ENCODE measurements around the gene RNF217. TPM values are rescaled to one million over a fixed set of nuclear protein-coding genes. Genes with fewer than 3 reads are reported as not detected.

RNF217 gene
- total and polyA plus RNA-seq, 2 of the 8 experiments (the other 6 are each of a cell fraction or from before 2014, with no cell fraction given) = 2.0 to 8.9 TPM

DNA sequence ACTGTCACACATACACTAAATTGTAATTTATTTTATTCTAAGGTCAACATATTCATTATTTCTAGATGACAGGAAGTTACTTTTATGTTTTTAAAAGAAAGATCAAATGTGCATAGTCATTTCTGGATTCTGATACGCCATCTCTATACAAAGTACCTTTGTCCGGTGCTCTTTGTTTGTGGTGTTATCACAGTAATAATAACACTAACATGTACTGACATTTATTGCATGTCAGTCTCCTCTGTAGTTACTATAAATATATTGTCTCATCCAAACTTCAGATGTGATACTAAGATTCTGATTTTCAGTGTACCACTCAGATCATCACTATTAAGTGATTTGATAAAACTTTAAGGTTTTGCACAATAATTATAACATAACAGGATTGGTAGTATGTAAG, 101.1 kb downstream of the RNF217 start:
- Histone ChIP-seq H2AFZ (ENCODE audit: low read length) (no peak overlapping the region), H2BK5ac (ENCODE audit: low read depth, low read length) (no peak overlapping the region), H3K79me2 (ENCODE audit: control insufficient read depth in 1 of 2, insufficient read depth in 2 of 2, low read length in 2 of 2) (no peaks in the 10 kb centered on the region), H3K23me2 (ENCODE audit: low read depth, low read length) (no peaks in the 10 kb centered on the region), H4K91ac (replicated peaks; ENCODE audit: insufficient read length, low read length) (no peak overlapping the region), H2BK20ac (ENCODE audit: low read length) (no peak overlapping the region), H4K5ac (ENCODE audit: insufficient read length, low read depth, low read length) (no peak overlapping the region), H4K8ac (ENCODE audit: extremely low read depth, insufficient read depth, low read length) (no peak overlapping the region), H3K36me3 (ENCODE audit: control insufficient read depth in 2 of 4, insufficient read depth in 4 of 4, low read length in 3 of 4) (no peaks in the 10 kb centered on the region), H2BK120ac (replicated peaks; ENCODE audit: low read depth, low read length) (no peak overlapping the region), H2AK5ac (ENCODE audit: low read depth, low read length) (no peak overlapping the region), H3K4me2 (ENCODE audit: insufficient read depth in 1 of 2, low read depth in 2 of 2, low read length in 2 of 2) (no peak overlapping the region), H3K27me3 (replicated peaks in 1 of 4; ENCODE audit: control insufficient read depth in 3 of 4, extremely low read depth in 1 of 4, insufficient read depth in 3 of 4, low read length in 3 of 4) (no peaks in the 10 kb centered on the region), H3K18ac (ENCODE audit: extremely low read depth, low read length) (no peak overlapping the region), H3K56ac (replicated peaks; ENCODE audit: insufficient read length, low read depth, low read length) (no peak overlapping the region), H3K4ac (replicated peaks; ENCODE audit: insufficient read length, low read depth, low read length) (no peak overlapping the region), H4K20me1 (replicated peaks in 1 of 2; ENCODE audit: control insufficient read depth in 1 of 2, insufficient read depth in 2 of 2, low read length in 2 of 2) (no peaks in the 10 kb centered on the region), H3K14ac (ENCODE audit: insufficient read length) (no peak overlapping the region), H2BK12ac (ENCODE audit: low read depth, low read length) (no peak overlapping the region), H3K4me3 (ENCODE audit: extremely low read depth in 1 of 4, insufficient read depth in 2 of 4, low read depth in 3 of 4, low read length in 4 of 4) (no peak overlapping the region), H3K9ac (replicated peaks in 1 of 4; ENCODE audit: extremely low read depth in 1 of 4, low read depth in 3 of 4, low read length in 3 of 4) (no peak overlapping the region), H3K79me1 (ENCODE audit: low read depth, low read length) (no peaks in the 10 kb centered on the region), H3K23ac (ENCODE audit: insufficient read length) (no peak overlapping the region), H3K27ac (ENCODE audit: low read depth, low read length) (no peak overlapping the region), H3K9me3 (ENCODE audit: insufficient read depth in 2 of 2, low read depth in 1 of 2, low read length in 1 of 2) (no peaks in the 10 kb centered on the region), H2BK15ac (ENCODE audit: low read length) (no peak overlapping the region), H3K4me1 (replicated peaks in 1 of 4; ENCODE audit: control insufficient read depth in 3 of 4, insufficient read depth in 4 of 4, low read length in 3 of 4) (no peaks in the 10 kb centered on the region)
- DNase-seq (ENCODE audit: low read depth in 1 of 2, low spot score in 2 of 2) (no peak), FAIRE-seq (no peak)
- CTCF ChIA-PET (ENCODE audit: partially characterized antibody) = no interaction called here
- 95% methylated on average over 2 of the region's 2 CpGs; no CpG with 5 or more reads in 1 of the 2 experiments for WGBS, 2 experiments (ENCODE audit: extremely low coverage in 1 of 2, insufficient coverage in 1 of 2, insufficient read length in 1 of 2, insufficient replicate concordance in 2 of 2, low coverage in 1 of 2, low lambda C conversion rate in 2 of 2, missing lambda C conversion rate in 1 of 2)
- no peak for TF ChIP-seq BRCA1 (IDR thresholded peaks at IDR 0.05; ENCODE audit: low read depth, low read length)
- no peak for TF ChIP-seq RXRA (IDR thresholded peaks at IDR 0.05; ENCODE audit: insufficient read depth, low read depth, low read length)
- no peak for TF ChIP-seq ASH2L (IDR thresholded peaks at IDR 0.05; ENCODE audit: low read length)
- no peak for TF ChIP-seq NANOG (IDR thresholded peaks at IDR 0.05; ENCODE audit: insufficient read depth, low read depth, low read length, poor library complexity, severe bottlenecking)
- no peak for TF ChIP-seq CEBPB (IDR thresholded peaks at IDR 0.05; ENCODE audit: low read depth, low read length)
- no peak for TF ChIP-seq EZH2 (IDR thresholded peaks at IDR 0.05; ENCODE audit: low read depth, low read length, severe bottlenecking)
- no peak for TF ChIP-seq RAD21 (IDR thresholded peaks at IDR 0.05 in 1 of 2, conservative IDR thresholded peaks at IDR 0.05 in 1 of 2; ENCODE audit: low read depth in 2 of 2, low read length in 2 of 2)
- TF ChIP-seq PHF8 (conservative IDR thresholded peaks at IDR 0.05; ENCODE audit: low read depth, low read length) = no peak
- no peak for TF ChIP-seq NRF1 (IDR thresholded peaks at IDR 0.05; ENCODE audit: low read depth, low read length)
- TF ChIP-seq CTBP2 (IDR thresholded peaks at IDR 0.05; ENCODE audit: borderline replicate concordance, insufficient read depth, insufficient read length, low read length) = no peak
- TF ChIP-seq HDAC2 (IDR thresholded peaks at IDR 0.05; ENCODE audit: borderline replicate concordance in 1 of 2, low read depth in 2 of 2, low read length in 2 of 2) = no peak
- no peak for TF ChIP-seq CBX8 (IDR thresholded peaks at IDR 0.05; ENCODE audit: borderline replicate concordance, low read depth, low read length)
- no peak for TF ChIP-seq BACH1 (IDR thresholded peaks at IDR 0.05; ENCODE audit: low read length)
- POLR2A ChIA-PET (ENCODE audit: partially characterized antibody) = no interaction called here

Measured in H1 (cell line).